Neural cell (in vitro differentiated cells): ENCODE measurements around the gene RBM39.
"Not testable (repeated sequence)": the region's sequence is repeated elsewhere in the genome, so short reads cannot be mapped to it uniquely, and the experiment has no call there.

Experiments used
- CTCF ChIP-seq: fragments of 450-650 bp; IDR thresholded peaks from 2 replicates; pipeline ENCODE4 v1.5.1; 2014; ENCODE audit warnings: antibody characterized with exemption, mild to moderate bottlenecking, moderate library complexity; ENCODE audit not compliant: poor library complexity, severe bottlenecking
- REST ChIP-seq: IDR thresholded peaks from 2 replicates; pipeline ENCODE4 v1.6.1; 2012; ENCODE audit warnings: borderline replicate concordance

GRCh38 chr20:35723275-35723639, 18.8 kb downstream of the RBM39 start:
- not testable (repeated sequence) for TF ChIP-seq CTCF, REST
